GM21423 (cell line): ENCODE measurements around the gene CISH.

ENCODE experiments used
- ATAC-seq: cut with Tn5 transposase; IDR thresholded peaks from one replicate; pipeline ENCODE4 v1.9.1; 2021; ENCODE audit warnings: mild to moderate bottlenecking, moderate library complexity; ENCODE audit not compliant: unreplicated experiment

CISH gene

GRCh38 chr3:50600141-50600753, 11.3 kb downstream of the CISH start:
- no peak for ATAC-seq

- no peak for ATAC-seq
Observed at GRCh38 chr3:50599716-50600118, 11.9 kb downstream of the CISH start.

- ATAC-seq, result no peak
Observed at GRCh38 chr3:50599115-50599715, 12.4 kb downstream of the CISH start.

GRCh38 chr3:50594253-50594785, 17.3 kb downstream of the CISH start:
- ATAC-seq, result no peak

GRCh38 chr3:50592568-50592967, 19.0 kb downstream of the CISH start:
- no peak for ATAC-seq

- no peak for ATAC-seq
Observed at GRCh38 chr3:50591196-50591741, 20.3 kb downstream of the CISH start.

GRCh38 chr3:50588759-50589433, 22.7 kb downstream of the CISH start:
- no peak for ATAC-seq

GRCh38 chr3:50587806-50588758, 23.5 kb downstream of the CISH start:
- no peak for ATAC-seq

- ATAC-seq, result no peak
Observed at GRCh38 chr3:50587373-50587772, 24.2 kb downstream of the CISH start.

- ATAC-seq, result no peak
Observed at GRCh38 chr3:50586763-50587070, 24.9 kb downstream of the CISH start.

GRCh38 chr3:50585919-50586762, 25.4 kb downstream of the CISH start:
- no peak for ATAC-seq

GRCh38 chr3:50584391-50584790, 27.2 kb downstream of the CISH start:
- no peak for ATAC-seq

- no peak for ATAC-seq
Observed at GRCh38 chr3:50583897-50584296, 27.7 kb downstream of the CISH start.

- ATAC-seq, result no peak
Observed at GRCh38 chr3:50582083-50582482, 29.5 kb downstream of the CISH start.

- ATAC-seq, result no peak
Observed at GRCh38 chr3:50581459-50581842, 30.1 kb downstream of the CISH start.

GRCh38 chr3:50580683-50581458, 30.7 kb downstream of the CISH start:
- no peak for ATAC-seq

GRCh38 chr3:50577348-50577747, 34.2 kb downstream of the CISH start:
- ATAC-seq, result no peak

- no peak for ATAC-seq
Observed at GRCh38 chr3:50575372-50575771, 36.2 kb downstream of the CISH start.

GRCh38 chr3:50574444-50574831, 37.1 kb downstream of the CISH start:
- no peak for ATAC-seq
